K562 (cell line): ENCODE results near the gene YPEL3. TPM values are rescaled to one million over a fixed set of nuclear protein-coding genes. Genes with fewer than 3 reads are reported as not detected.

Source experiments
- E2F3 ChIP-seq: fragments of 250-450 bp; sonication (Bioruptor Pico); IDR thresholded peaks from 2 replicates; pipeline ENCODE4 v1.4.0; 2020; ENCODE audit warnings: mild to moderate bottlenecking
- FIP1L1 ChIP-seq: fragments of 200-400 bp; formaldehyde crosslinking; IDR thresholded peaks from 2 replicates; pipeline ENCODE4 v1.6.1; 2018; ENCODE audit warnings: mild to moderate bottlenecking, low read depth, low read length; ENCODE audit not compliant: poor library complexity, severe bottlenecking
- FOXP1 ChIP-seq: sonication (generic); formaldehyde crosslinking; IDR thresholded peaks from 2 replicates; pipeline ENCODE4 v1.8.0; 2022; ENCODE audit warnings: mild to moderate bottlenecking, missing genetic modification reagents
- GABPB1 ChIP-seq: sonication (generic); formaldehyde crosslinking; IDR thresholded peaks from 2 replicates; pipeline ENCODE4 v1.8.0; 2022; ENCODE audit warnings: mild to moderate bottlenecking, missing genetic modification reagents
- HIVEP1 ChIP-seq: fragments of 250-450 bp; sonication (Bioruptor Pico); IDR thresholded peaks from 2 replicates; pipeline ENCODE4 v1.4.0; 2020; ENCODE audit warnings: mild to moderate bottlenecking
- KLF13 ChIP-seq: fragments of 450-650 bp; IDR thresholded peaks from 2 replicates; pipeline ENCODE4 v1.6.1; 2016; ENCODE audit warnings: missing genetic modification characterization, low read depth, mild to moderate bottlenecking, missing compliant biosample characterization, moderate library complexity, borderline replicate concordance
- MYNN ChIP-seq, 2 experiments: sonication (generic); formaldehyde crosslinking in 1 of 2; IDR thresholded peaks; 2 replicates each; pipeline versions ENCODE4 v1.5.0 to v1.6.1; 2016 to 2020; ENCODE audit warnings: antibody characterized with exemption in 1 of 2, missing genetic modification reagents in 1 of 2
- POU5F1 ChIP-seq: fragments of 150-350 bp; IDR thresholded peaks from 2 replicates; pipeline ENCODE4 v1.6.1; 2014; ENCODE audit warnings: borderline replicate concordance, low read length, low read depth, mild to moderate bottlenecking; ENCODE audit not compliant: partially characterized antibody
- SMAD4 ChIP-seq: fragments of 250-450 bp; sonication (Bioruptor Pico); conservative IDR thresholded peaks from 2 replicates; pipeline ENCODE4 v1.8.0; 2021; ENCODE audit warnings: inconsistent platforms, mild to moderate bottlenecking, moderate library complexity
- TBP ChIP-seq: optimal IDR thresholded peaks from 2 replicates; pipeline ENCODE3; 2011; ENCODE audit warnings: low read depth, low read length, improper control_type of control experiment
- TRIM24 ChIP-seq, 2 experiments: fragments of 450-650 bp; IDR thresholded peaks; 2 replicates each; pipeline ENCODE4 v1.6.1; 2016
- ZNF239 ChIP-seq: fragments of 250-450 bp; sonication (Bioruptor Pico); IDR thresholded peaks from 2 replicates; pipeline ENCODE4 v1.4.0; 2020; ENCODE audit warnings: mild to moderate bottlenecking
- polyA plus RNA-seq, 8 experiments: library from polyadenylated mRNA; depleted of rRNA in 4 of 8; stranded (reverse) in 5 of 8; unstranded in 3 of 8; fragments of >200 nt; fragmentation: Nextera tagmentation in 2 of 8; fragmentation: Illumina TruSeq in 1 of 8; extraction: Ambion mirVana in 2 of 8; extraction: Trizol in 1 of 8; gene quantifications; 2 replicates each; pipeline versions ENCODE4 v1.2.1 to v1.2.3, GENCODE V29; 2011 to 2014; ENCODE audit warnings: inconsistent platforms in 1 of 8, missing spikeins in 1 of 8
- total RNA-seq, 7 experiments: library from RNA; depleted of rRNA in 6 of 7; stranded (reverse); fragments of >200 nt in 6 of 7; fragmentation: Illumina TruSeq in 2 of 7; extraction: Trizol in 2 of 7; gene quantifications; 2 replicates each; pipeline versions ENCODE4 v1.2.1 to v1.2.3, GENCODE V29; 2011 to 2021; ENCODE audit warnings: low replicate concordance in 1 of 7
- TF ChIP-seq, protein P1 (sequence below), 2 experiments: IDR thresholded peaks; 2 replicates each; pipeline ENCODE4 v1.6.1; 2011; ENCODE audit warnings: borderline replicate concordance in 1 of 2, control low read depth in 1 of 2, low read depth in 1 of 2, low read length in 1 of 2, mild to moderate bottlenecking in 1 of 2, mixed read lengths in 1 of 2, moderate library complexity in 1 of 2; ENCODE audit not compliant: insufficient read depth in 1 of 2, insufficient read length in 1 of 2, poor library complexity in 1 of 2, severe bottlenecking in 1 of 2; ENCODE audit errors: extremely low read depth in 1 of 2
- TF ChIP-seq, protein P2 (sequence below): fragments of 450-650 bp; IDR thresholded peaks from 2 replicates; pipeline ENCODE4 v1.6.1; 2018; ENCODE audit warnings: mild to moderate bottlenecking, low read depth; ENCODE audit not compliant: partially characterized antibody
- TF ChIP-seq, protein P3 (sequence below): fragments of 250-450 bp; sonication (Bioruptor Pico); IDR thresholded peaks from 2 replicates; pipeline ENCODE4 v1.5.0; 2021
- TF ChIP-seq, protein P4 (sequence below): sonication (generic); formaldehyde crosslinking; IDR thresholded peaks from 2 replicates; pipeline ENCODE4 v1.8.1; 2023; ENCODE audit warnings: mild to moderate bottlenecking, missing genetic modification reagents
- TF ChIP-seq, protein P5 (sequence below): sonication (generic); formaldehyde crosslinking; IDR thresholded peaks from 2 replicates; pipeline ENCODE4 v1.8.1; 2023; ENCODE audit warnings: mild to moderate bottlenecking, missing genetic modification reagents

Gene YPEL3
- total and polyA plus RNA-seq, 9 of the 15 experiments (the other 6 are each of a cell fraction or from before 2014, with no cell fraction given): 0.41 to 15.0 (median 2.9) TPM

DNA sequence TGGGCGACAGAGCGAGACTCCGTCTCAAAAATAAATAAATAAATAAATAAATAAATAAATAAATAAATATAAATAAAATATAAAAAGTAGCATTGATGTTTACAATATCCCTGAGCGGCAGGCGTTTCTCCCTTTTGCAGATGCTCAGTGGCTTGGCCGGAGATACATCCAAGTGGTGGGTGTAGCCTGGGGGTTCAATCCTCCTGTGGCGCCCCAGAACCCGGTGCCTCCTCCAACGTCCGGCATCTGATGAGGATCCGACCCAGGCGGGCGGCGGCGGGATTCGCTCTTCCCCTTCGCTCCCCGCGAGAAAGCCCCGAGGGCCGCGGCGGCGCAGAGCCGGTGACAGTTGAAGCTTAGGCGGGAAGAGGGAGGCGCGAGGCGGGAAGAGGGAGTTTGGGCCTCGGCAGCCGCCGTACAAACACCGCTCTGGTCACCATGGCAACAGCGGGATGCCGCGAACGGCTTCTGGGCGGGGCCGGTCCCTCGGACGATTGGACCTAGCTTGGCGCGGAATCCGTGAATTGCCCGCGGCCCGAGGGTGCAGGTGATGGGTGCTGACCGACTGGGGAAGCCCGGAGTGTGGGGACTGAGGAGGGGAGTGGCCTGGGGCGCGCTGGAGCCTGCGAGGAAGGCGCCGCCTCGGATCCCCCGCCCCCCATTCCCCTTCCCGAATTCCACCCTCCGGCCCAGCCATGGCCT lies 43.2 kb downstream of the YPEL3 start (continued):
- TF ChIP-seq ZNF239 (CRISPR knock-in tag): no peak
- TF ChIP-seq FIP1L1: peak; percentile 85
- TF ChIP-seq E2F3 (CRISPR knock-in tag): peak; percentile 100
- TF ChIP-seq KLF13: peak; percentile 53; the same call in 1 of the 2 replicates
- 0 out of 2 replicates have a peak, but pooled peaks have one; percentile 17 for TF ChIP-seq MYNN (IDR thresholded peaks at IDR 0.05)
- TF ChIP-seq MYNN (CRISPR knock-in tag; IDR thresholded peaks at IDR 0.05): no peak
- no peak for TF ChIP-seq HIVEP1 (CRISPR knock-in tag)
- TF ChIP-seq, protein P1, sequence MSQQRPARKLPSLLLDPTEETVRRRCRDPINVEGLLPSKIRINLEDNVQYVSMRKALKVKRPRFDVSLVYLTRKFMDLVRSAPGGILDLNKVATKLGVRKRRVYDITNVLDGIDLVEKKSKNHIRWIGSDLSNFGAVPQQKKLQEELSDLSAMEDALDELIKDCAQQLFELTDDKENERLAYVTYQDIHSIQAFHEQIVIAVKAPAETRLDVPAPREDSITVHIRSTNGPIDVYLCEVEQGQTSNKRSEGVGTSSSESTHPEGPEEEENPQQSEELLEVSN (IDR thresholded peaks at IDR 0.05; ENCODE audit: borderline replicate concordance in 1 of 2, extremely low read depth in 1 of 2, insufficient read depth in 1 of 2, insufficient read length in 1 of 2, low read depth in 1 of 2, low read length in 1 of 2, poor library complexity in 1 of 2, severe bottlenecking in 1 of 2): peak; percentile 100
- TF ChIP-seq, protein P2, sequence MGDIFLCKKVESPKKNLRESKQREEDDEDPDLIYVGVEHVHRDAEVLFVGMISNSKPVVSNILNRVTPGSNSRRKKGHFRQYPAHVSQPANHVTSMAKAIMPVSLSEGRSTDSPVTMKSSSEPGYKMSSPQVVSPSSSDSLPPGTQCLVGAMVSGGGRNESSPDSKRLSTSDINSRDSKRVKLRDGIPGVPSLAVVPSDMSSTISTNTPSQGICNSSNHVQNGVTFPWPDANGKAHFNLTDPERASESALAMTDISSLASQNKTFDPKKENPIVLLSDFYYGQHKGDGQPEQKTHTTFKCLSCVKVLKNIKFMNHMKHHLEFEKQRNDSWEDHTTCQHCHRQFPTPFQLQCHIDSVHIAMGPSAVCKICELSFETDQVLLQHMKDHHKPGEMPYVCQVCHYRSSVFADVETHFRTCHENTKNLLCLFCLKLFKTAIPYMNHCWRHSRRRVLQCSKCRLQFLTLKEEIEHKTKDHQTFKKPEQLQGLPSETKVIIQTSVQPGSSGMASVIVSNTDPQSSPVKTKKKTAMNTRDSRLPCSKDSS: no peak
- peak; percentile 81 for TF ChIP-seq GABPB1 (CRISPR knock-in tag)
- TF ChIP-seq TBP: peak; percentile 46
- TF ChIP-seq POU5F1: peak; percentile 78
- TF ChIP-seq TRIM24 (IDR thresholded peaks at IDR 0.05): peak; percentile 94 to 97
- TF ChIP-seq SMAD4 (CRISPR knock-in tag): peak; percentile 47
- TF ChIP-seq, protein P3, sequence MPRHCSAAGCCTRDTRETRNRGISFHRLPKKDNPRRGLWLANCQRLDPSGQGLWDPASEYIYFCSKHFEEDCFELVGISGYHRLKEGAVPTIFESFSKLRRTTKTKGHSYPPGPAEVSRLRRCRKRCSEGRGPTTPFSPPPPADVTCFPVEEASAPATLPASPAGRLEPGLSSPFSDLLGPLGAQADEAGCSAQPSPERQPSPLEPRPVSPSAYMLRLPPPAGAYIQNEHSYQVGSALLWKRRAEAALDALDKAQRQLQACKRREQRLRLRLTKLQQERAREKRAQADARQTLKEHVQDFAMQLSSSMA (CRISPR knock-in tag): no peak
- TF ChIP-seq, protein P4, sequence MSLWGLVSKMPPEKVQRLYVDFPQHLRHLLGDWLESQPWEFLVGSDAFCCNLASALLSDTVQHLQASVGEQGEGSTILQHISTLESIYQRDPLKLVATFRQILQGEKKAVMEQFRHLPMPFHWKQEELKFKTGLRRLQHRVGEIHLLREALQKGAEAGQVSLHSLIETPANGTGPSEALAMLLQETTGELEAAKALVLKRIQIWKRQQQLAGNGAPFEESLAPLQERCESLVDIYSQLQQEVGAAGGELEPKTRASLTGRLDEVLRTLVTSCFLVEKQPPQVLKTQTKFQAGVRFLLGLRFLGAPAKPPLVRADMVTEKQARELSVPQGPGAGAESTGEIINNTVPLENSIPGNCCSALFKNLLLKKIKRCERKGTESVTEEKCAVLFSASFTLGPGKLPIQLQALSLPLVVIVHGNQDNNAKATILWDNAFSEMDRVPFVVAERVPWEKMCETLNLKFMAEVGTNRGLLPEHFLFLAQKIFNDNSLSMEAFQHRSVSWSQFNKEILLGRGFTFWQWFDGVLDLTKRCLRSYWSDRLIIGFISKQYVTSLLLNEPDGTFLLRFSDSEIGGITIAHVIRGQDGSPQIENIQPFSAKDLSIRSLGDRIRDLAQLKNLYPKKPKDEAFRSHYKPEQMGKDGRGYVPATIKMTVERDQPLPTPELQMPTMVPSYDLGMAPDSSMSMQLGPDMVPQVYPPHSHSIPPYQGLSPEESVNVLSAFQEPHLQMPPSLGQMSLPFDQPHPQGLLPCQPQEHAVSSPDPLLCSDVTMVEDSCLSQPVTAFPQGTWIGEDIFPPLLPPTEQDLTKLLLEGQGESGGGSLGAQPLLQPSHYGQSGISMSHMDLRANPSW (CRISPR knock-in tag): 0 out of 2 replicates have a peak, but pooled peaks have one; percentile 50
- peak; percentile 96 for TF ChIP-seq FOXP1 (CRISPR knock-in tag)
- TF ChIP-seq, protein P5, sequence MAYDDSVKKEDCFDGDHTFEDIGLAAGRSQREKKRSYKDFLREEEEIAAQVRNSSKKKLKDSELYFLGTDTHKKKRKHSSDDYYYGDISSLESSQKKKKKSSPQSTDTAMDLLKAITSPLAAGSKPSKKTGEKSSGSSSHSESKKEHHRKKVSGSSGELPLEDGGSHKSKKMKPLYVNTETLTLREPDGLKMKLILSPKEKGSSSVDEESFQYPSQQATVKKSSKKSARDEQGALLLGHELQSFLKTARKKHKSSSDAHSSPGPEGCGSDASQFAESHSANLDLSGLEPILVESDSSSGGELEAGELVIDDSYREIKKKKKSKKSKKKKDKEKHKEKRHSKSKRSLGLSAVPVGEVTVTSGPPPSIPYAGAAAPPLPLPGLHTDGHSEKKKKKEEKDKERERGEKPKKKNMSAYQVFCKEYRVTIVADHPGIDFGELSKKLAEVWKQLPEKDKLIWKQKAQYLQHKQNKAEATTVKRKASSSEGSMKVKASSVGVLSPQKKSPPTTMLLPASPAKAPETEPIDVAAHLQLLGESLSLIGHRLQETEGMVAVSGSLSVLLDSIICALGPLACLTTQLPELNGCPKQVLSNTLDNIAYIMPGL (CRISPR knock-in tag): no peak
